HUES64 (cell line): ENCODE measurements around the gene CAMK2A.

Experiments used
- H3K27ac ChIP-seq: 2 replicates; pipeline ENCODE4 v1.7.0; 2013; ENCODE audit warnings: low read depth, low read length, inconsistent platforms
- H3K27me3 ChIP-seq: 2 replicates; pipeline ENCODE4 v1.6.1; 2013; ENCODE audit warnings: mild to moderate bottlenecking, low read length; ENCODE audit not compliant: insufficient read depth
- H3K36me3 ChIP-seq: 2 replicates; pipeline ENCODE4 v1.6.1; 2013; ENCODE audit warnings: mild to moderate bottlenecking, low read length; ENCODE audit not compliant: insufficient read depth
- H3K4me1 ChIP-seq: 2 replicates; pipeline ENCODE4 v1.6.1; 2013; ENCODE audit warnings: mild to moderate bottlenecking, low read length, moderate library complexity; ENCODE audit not compliant: insufficient read depth
- H3K4me3 ChIP-seq: 2 replicates; pipeline ENCODE4 v1.5.1; 2013; ENCODE audit warnings: mild to moderate bottlenecking, low read length, moderate library complexity
- H3K9ac ChIP-seq: 2 replicates; pipeline ENCODE4 v1.6.1; 2013; ENCODE audit warnings: mild to moderate bottlenecking, low read depth, low read length
- H3K9me3 ChIP-seq: 2 replicates; pipeline ENCODE4 v1.6.1; 2013; ENCODE audit warnings: low read depth, low read length; ENCODE audit not compliant: insufficient read depth
- WGBS: fragments of 150-250, 120-280 bp; methylation state at CpG from one replicate; pipeline ENCODE4 v1.1.7; 2013; ENCODE audit warnings: missing lambda C conversion rate; 5-methylcytosine and 5-hydroxymethylcytosine counted together

Gene CAMK2A

DNA sequence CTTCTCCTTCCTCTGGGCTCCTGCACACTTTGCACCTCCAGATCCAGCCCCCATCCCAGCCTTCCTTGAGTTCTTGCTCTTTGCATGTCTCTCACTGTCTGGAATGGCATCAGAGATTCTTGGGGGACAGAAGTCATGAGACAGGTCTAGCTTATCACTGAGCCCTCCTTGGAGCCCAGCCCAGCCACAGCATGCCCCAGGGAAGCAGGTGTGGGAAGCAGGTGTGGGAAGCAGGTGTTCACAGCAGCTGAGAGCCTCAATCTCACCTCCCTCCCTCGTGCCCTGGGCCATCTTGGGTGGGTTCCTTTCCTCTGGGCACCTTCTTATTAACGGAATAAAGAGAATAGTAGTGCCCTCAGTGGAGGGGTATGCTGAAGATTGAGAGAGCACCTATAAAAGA, 72.5 kb downstream of the CAMK2A start:
- 85% methylated on average over 2 of the region's 2 CpGs for WGBS
- Histone ChIP-seq H3K9ac (no peak overlapping the region), H3K9me3 (no peaks in the 10 kb centered on the region), H3K4me3 (no peak overlapping the region), H3K27ac (no peak overlapping the region), H3K4me1 (peaks cover 8% of the 10 kb centered on the region), H3K36me3 (no peaks in the 10 kb centered on the region), H3K27me3 (peaks cover 4% of the 10 kb centered on the region)

DNA sequence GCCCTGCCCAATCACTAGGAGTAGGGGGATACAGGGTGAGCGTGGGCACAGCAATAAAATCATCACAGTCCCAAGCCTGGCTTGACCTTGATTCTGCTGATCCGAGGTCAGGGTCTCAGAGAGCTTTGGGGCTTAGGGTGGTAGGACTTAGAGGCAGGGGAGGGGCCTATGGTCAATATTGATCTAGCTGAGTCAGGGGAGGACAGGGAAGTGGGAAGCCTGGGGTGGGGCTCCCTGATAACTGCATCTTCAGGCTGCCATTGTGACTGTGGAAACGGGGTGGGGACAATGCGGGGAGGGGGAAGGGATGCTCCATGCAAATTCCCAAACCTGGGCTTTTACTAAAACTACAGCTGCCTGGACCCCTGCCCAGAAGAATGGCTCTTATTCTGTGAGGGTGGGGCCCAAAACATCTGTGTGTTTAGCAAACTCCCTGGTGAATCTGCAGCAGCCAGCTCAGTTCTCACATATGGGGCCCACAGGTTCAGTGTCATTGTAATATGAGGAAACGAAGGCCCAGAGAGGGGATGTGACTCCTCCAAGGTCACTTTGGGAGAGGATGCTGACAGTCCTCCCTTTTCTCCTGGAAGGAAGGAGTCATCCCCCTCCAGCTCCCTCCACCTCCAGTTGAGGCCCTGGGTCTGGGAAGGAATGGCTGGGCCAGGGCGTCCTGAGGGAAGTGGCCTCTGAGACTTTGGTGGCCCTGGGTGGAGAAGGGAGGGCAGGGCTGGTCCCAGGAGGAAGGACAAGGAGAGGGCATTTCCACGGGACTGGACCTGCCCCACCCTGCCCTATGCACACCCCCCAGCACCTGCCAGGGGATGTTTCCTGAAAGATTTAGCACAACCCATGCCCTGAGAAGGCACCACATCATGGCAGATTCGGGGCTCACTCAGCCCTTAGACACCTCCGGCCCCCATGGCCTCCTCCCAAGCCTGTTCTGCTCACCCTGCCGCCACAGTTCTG, 73.3 kb downstream of the CAMK2A start:
- no peaks in the 10 kb centered on the region for H3K9me3 ChIP-seq
- peaks cover 4% of the 10 kb centered on the region for H3K27me3 ChIP-seq
- H3K9ac ChIP-seq, result no peak overlapping the region
- no peaks in the 10 kb centered on the region for H3K36me3 ChIP-seq
- 75% methylated on average over 10 of the region's 10 CpGs for WGBS
- H3K4me3 ChIP-seq, result no peak overlapping the region
- peaks cover 16% of the 10 kb centered on the region for H3K4me1 ChIP-seq
- no peak overlapping the region for H3K27ac ChIP-seq

DNA sequence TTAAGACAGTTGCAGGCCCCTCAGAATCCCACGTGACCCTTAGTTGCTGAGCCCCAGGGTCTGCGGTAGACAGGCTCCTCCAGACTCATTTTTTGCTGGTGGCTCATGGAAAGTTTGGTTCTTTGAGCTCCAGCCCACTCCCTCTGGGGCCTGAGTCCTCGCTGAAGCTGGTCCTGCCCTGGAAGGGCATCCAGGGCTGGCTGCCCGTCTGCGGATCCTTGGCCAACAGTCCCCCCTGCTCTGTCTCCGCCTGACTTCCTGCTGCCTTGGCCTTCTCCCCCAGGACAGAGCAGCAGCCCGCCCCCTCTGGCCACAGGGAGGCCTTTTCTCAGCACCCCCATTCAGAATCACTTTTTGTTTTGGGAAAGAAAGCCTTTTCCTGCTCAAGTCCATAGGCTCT, 75.3 kb downstream of the CAMK2A start:
- Histone ChIP-seq H3K9ac (no peak overlapping the region), H3K27me3 (peaks cover 4% of the 10 kb centered on the region)
- WGBS, result 82% methylated on average over 7 of the region's 7 CpGs

DNA sequence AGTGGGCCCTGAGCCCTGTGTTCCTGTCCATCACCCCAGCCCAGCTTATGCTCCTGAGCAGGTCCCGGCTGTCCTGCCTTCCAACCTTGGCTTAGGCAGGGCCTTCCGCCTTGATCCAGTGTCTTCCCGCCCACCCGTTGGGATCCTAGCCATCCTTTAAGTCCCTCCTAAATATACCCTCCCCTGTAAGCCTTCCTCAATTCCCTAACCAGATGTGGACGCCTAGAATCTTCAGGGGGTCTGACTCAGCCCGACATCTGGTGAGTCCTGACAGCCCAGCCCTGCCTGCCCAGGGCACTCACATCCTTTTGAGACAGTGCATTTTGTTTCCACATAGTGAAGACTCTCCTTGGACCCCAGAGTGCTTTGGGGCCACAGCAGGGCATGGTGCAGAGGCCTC, 76.0 kb downstream of the CAMK2A start:
- no peak overlapping the region for H3K9ac ChIP-seq
- 75% methylated on average over 6 of the region's 6 CpGs for WGBS
- no peak overlapping the region for H3K4me3 ChIP-seq
- peaks cover 4% of the 10 kb centered on the region for H3K27me3 ChIP-seq
- H3K4me1 ChIP-seq, result peaks cover 25% of the 10 kb centered on the region
- H3K9me3 ChIP-seq, result no peaks in the 10 kb centered on the region
- no peak overlapping the region for H3K27ac ChIP-seq
- no peaks in the 10 kb centered on the region for H3K36me3 ChIP-seq

More for the DNA sequence above, 75.3 kb downstream of the CAMK2A start:
- Histone ChIP-seq H3K27ac (no peak overlapping the region), H3K9me3 (no peaks in the 10 kb centered on the region), H3K4me1 (peaks cover 18% of the 10 kb centered on the region), H3K4me3 (no peak overlapping the region), H3K36me3 (no peaks in the 10 kb centered on the region)

DNA sequence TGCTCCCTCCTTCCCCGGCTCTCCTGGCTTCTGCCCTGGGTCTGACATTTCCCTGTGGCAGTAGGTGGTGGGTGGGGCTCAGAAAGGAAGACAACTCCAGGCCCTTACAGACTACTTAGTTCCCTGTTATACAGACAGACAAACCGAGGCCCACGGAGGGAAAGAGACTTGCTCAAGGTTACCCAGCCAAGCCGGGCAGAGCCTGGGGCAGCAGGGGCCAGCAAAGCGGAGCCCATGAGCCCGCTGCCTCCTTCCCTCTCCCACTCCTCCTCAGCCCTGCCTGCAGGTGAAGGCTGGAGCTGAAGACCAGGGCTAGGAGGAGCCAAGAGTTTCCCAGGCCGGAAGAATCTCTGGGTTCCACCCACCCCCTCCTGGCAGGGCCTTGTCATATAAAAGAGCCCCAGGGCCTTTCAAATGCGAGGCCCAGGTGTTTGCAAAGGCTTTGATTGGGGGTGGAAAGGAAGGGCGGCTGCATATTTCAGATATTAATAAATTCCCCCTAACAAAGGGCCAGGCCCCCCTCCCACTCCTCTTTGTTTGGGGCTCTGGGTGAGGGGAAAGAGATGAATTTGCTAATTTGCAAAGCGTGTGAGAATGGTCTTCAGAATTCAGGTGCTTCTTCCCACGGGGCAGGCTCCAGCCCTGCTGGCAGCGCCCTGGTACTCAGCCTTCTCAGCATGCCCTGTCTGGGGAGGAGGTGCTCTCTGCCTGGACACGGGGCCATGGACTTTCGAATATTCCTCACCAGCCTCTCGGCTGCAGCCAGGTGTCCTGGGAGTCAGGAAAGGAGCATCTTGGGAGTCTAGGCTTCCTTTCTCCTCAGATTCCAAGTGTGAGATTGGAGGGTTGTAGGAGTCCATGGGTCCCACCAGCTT, 78.2 kb downstream of the CAMK2A start:
- Histone ChIP-seq H3K27ac (peak overlapping the region; percentile 41; the same call in 1 of the 2 replicates), H3K9ac (peak overlapping the region; percentile 6; the same call in 1 of the 2 replicates), H3K36me3 (no peaks in the 10 kb centered on the region), H3K27me3 (no peaks in the 10 kb centered on the region), H3K4me3 (no peak overlapping the region), H3K9me3 (no peaks in the 10 kb centered on the region), H3K4me1 (peaks cover 25% of the 10 kb centered on the region)
- WGBS, result 36% methylated on average over 12 of the region's 15 CpGs

DNA sequence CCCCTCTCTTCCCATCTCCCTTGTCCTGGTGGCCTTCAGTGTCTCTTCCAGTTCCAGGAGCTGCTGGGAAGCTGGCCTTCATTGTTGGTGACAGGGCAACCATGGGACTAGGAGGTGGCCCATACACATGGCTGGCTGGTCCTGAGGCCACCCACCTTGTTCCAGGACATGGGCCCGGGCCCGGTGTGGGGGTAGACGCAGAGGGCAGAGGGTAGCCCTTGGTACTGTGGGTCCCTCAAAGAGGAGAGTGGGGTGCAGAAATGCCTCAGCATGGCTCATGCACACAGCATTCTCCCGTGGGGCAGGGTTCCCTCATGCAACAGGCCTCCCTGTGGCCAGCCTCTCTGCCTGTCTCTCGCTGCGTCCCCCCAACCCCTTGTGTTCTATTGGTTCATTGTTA, 78.9 kb downstream of the CAMK2A start:
- no peak overlapping the region for H3K9ac ChIP-seq
- WGBS, result 71% methylated on average over 6 of the region's 6 CpGs
- peaks cover 25% of the 10 kb centered on the region for H3K4me1 ChIP-seq
- H3K36me3 ChIP-seq, result no peaks in the 10 kb centered on the region
- no peaks in the 10 kb centered on the region for H3K9me3 ChIP-seq
- H3K27me3 ChIP-seq, result no peaks in the 10 kb centered on the region
- H3K4me3 ChIP-seq, result no peak overlapping the region
- H3K27ac ChIP-seq, result no peak overlapping the region

DNA sequence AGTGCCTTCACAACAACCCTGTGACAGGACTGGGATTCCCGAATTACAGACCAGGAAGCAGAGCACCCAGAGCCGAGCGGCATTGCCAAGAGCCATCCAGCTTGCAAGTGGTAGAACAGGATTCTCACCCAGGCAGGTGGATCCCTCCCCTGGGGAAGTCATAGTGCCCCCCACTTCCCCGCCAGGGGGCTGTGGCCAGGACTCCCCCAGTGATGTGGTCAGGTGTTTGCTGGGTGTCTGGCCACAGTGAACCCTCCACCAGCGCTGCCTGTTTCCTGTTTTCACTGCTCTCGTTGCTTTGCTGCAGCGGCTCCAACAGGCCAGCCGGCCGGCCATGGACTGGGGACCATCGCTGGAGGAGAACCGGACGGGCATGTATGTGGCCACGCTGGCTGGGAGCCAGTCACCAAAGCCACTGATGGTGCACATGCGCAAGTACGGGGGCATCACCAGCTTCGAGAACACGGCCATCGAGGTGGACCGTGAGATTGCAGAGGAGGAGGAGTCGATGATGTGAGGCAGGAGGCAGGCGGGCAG, 80.4 kb downstream of the CAMK2A start:
- H3K4me1 ChIP-seq, result peaks cover 25% of the 10 kb centered on the region
- no peak overlapping the region for H3K27ac ChIP-seq
- WGBS, result 90% methylated on average over 21 of the region's 21 CpGs
- H3K36me3 ChIP-seq, result no peaks in the 10 kb centered on the region
- no peaks in the 10 kb centered on the region for H3K9me3 ChIP-seq
- no peak overlapping the region for H3K9ac ChIP-seq
- H3K27me3 ChIP-seq, result no peaks in the 10 kb centered on the region
- no peak overlapping the region for H3K4me3 ChIP-seq

DNA sequence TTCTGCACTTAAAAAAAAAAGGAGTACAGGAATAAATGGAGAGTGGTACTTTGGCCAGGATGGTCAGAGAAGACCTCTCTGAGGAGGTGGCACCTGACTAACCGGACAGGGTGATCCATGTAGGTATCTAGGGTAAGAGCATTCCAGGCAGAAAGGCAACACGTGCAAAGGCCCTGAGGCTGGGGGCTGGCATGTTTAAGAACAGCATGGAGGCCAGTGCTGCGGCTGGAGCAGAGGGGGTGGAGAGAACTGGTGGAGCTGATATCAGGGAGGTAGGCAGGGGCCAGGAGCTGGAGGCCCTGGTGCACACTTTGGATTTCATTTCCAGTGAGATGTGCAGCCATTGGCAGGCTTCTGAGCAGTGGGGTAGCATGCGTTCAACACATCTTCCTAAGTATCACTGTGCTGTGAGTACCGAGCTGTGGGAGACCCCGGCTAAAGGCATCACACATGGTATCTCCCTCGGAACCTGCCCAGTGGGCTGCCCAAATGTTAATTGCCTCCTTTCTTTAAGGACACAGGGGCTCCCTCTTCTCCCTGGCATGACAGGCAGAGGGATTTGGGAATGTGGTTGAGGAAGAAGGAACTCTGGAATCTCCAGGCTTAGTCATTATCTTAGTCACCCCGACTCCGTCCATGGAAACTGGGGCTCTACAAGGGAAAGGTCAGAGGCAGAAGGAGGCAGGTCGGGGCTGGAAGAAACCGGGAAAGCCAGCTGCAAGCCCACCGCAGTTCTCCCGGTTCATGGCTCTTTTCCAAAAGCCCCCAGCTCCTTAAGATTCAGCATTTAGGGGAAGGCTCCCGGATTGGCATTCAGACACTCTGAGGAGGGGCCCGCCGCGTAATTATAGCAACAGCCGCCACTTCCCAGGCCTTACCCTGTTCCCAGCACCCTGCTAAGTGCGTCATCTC, 81.1 kb downstream of the CAMK2A start:
- Histone ChIP-seq H3K9ac (no peak overlapping the region), H3K36me3 (no peaks in the 10 kb centered on the region), H3K27me3 (no peaks in the 10 kb centered on the region), H3K4me1 (peaks cover 25% of the 10 kb centered on the region), H3K9me3 (no peaks in the 10 kb centered on the region), H3K4me3 (no peak overlapping the region), H3K27ac (no peak overlapping the region)
- 73% methylated on average over 19 of the region's 19 CpGs for WGBS

DNA sequence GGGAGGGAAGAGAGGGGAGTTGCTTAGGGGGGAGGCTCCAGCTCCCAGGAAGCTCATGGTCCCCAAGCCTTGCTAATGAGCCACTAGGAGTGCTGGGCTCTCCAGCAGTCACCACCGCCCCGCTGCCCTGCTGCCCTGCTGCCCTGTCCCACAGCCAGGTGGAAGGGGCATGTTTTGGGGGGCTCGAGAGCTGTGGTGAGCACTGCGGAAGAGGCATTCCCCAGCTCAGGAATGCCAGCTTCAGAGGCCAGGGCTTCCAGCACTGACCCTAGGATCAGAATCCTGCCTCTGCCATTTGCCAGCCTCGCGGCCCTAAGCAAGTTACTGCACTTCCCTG, 82.8 kb downstream of the CAMK2A start:
- no peaks in the 10 kb centered on the region for H3K36me3 ChIP-seq
- WGBS, result 84% methylated on average over 6 of the region's 6 CpGs
- no peak overlapping the region for H3K27ac ChIP-seq
- no peak overlapping the region for H3K4me3 ChIP-seq
- H3K4me1 ChIP-seq, result peaks cover 20% of the 10 kb centered on the region
- H3K9ac ChIP-seq, result no peak overlapping the region
- H3K27me3 ChIP-seq, result no peaks in the 10 kb centered on the region; the same call in 1 of the 2 replicates
- no peaks in the 10 kb centered on the region for H3K9me3 ChIP-seq

DNA sequence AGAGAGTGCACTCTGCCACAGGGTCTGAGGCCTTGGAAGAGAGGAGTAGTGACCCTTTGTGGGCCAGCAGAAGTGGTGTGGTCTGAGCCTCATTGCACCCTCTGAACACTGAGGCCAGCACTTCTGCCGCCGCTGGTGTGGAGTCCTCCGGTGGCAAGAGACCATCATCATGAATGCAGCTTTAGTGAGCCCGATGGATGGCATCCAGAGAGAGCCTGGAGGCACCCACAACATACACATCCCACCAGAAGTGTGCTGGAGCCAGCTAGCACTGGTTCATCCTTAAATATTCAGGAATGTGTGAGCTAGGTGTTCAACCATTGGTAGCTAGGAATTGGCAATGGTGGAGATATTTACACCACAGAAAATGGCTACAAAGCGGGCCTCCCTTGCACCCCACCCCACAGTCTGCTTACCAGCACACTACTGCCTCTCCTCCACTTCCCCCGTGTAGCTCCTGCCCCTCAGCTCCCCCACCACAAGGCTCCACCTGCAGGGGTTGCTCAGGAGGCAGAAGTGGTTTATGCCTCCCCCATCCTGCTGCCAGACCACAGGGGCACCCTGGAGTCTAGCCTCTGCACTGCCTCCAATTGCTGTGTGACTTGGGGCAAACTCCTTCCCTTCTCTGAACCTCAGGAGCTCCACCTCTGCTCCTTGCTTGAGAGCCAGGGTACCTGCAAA, 83.3 kb downstream of the CAMK2A start:
- H3K27ac ChIP-seq, result no peak overlapping the region
- H3K4me3 ChIP-seq, result no peak overlapping the region
- H3K36me3 ChIP-seq, result no peaks in the 10 kb centered on the region
- no peaks in the 10 kb centered on the region; the same call in 1 of the 2 replicates for H3K27me3 ChIP-seq
- H3K9me3 ChIP-seq, result no peaks in the 10 kb centered on the region
- peaks cover 15% of the 10 kb centered on the region for H3K4me1 ChIP-seq
- 83% methylated on average over 6 of the region's 6 CpGs for WGBS
- H3K9ac ChIP-seq, result no peak overlapping the region
